Stomach (tissue), 9 donors: ENCODE results near the gene ASMTL. TPM values are rescaled to one million over a fixed set of nuclear protein-coding genes. Genes with fewer than 3 reads are reported as not detected.

Source experiments
- DNase-seq, 2 donors: peaks; one replicate each; pipeline versions ENCODE4 v3.0.0 to v3.0.0-alpha.2; 2013 to 2019
- H3K27ac ChIP-seq, 5 donors: fragments of 200-600 bp in 4 of 5; sonication (generic) in 4 of 5; one replicate each; pipeline ENCODE4 v1.5.1; 2013 to 2019; ENCODE audit warnings: mild to moderate bottlenecking in 1 of 5, moderate library complexity in 1 of 5
- H3K27me3 ChIP-seq, 3 donors: fragments of 200-600 bp; sonication (generic); one replicate each; pipeline ENCODE4 v1.5.1; 2017 to 2019; ENCODE audit warnings: mixed run types in 1 of 3
- H3K36me3 ChIP-seq, 4 donors: fragments of 200-600 bp; sonication (generic); 1 replicate in 3 of 4; 2 replicates in 1 of 4; pipeline ENCODE4 v1.5.1; 2016 to 2019
- H3K4me1 ChIP-seq, 4 donors: fragments of 200-600 bp; sonication (generic); one replicate each; pipeline ENCODE4 v1.5.1; 2016 to 2019
- H3K4me3 ChIP-seq, 4 donors: fragments of 200-600 bp; sonication (generic) in 3 of 4; one replicate each; pipeline ENCODE4 v1.5.1; 2016 to 2019; ENCODE audit warnings: mild to moderate bottlenecking in 1 of 4
- H3K9me3 ChIP-seq, 4 donors: fragments of 200-600 bp; sonication (generic); one replicate each; pipeline ENCODE4 v1.5.1; 2016 to 2019
- EP300 ChIP-seq: sonication (generic); formaldehyde crosslinking; IDR thresholded peaks from one replicate; pipeline ENCODE4 v1.6.1; 2017; ENCODE audit warnings: antibody characterized with exemption
- POLR2A ChIP-seq, 4 donors: fragments of 450-650 bp; IDR thresholded peaks; one replicate each; pipeline ENCODE4 v1.6.1; 2016; ENCODE audit warnings: antibody characterized with exemption in 4 of 4, control low read depth in 2 of 4, mild to moderate bottlenecking in 1 of 4, moderate library complexity in 1 of 4
- POLR2AphosphoS5 ChIP-seq, 3 donors: sonication (generic); formaldehyde crosslinking; IDR thresholded peaks; one replicate each; pipeline ENCODE4 v1.6.1; 2016; ENCODE audit warnings: antibody characterized with exemption in 3 of 3
- WGBS, 5 donors: extraction: QIAGEN DNeasy Blood & Tissue Kit in 3 of 5; methylation state at CpG; one replicate each; pipeline versions ENCODE4 v1.1.5 to v1.1.7; 2013 to 2018; 5-methylcytosine and 5-hydroxymethylcytosine counted together
- intact Hi-C: fragments of 100-400 bp; cut with DNase I; formaldehyde crosslinking; loops from one replicate; pipeline ENCODE4 v1.15.1; 2023; ENCODE audit warnings: low total_unique reads
- polyA plus RNA-seq, 3 donors: library from polyadenylated mRNA; stranded (reverse); fragments of 200-250 nt; gene quantifications; one replicate each; pipeline ENCODE4 v1.2.3, GENCODE V29; 2013
- total RNA-seq, 5 donors: library from RNA; depleted of rRNA; stranded (reverse); fragments of >200 nt; gene quantifications; one replicate each; pipeline versions ENCODE4 v1.1.0 to v1.2.3, GENCODE V29; 2014 to 2016
- TF ChIP-seq, protein P1 (sequence below), 7 experiments: fragments of 450-650 bp in 4 of 7; fragments of 200-600 bp in 3 of 7; sonication (generic) in 3 of 7; IDR thresholded peaks; one replicate each; pipeline ENCODE4 v1.5.1; 2016 to 2019; ENCODE audit warnings: antibody characterized with exemption in 7 of 7, control low read depth in 2 of 7, mild to moderate bottlenecking in 1 of 7
- donor health status: healthy with polysubstance abuse.
- donor health status: Bipolar disorder and iron deficiency.
- donor health status: healthy.

Gene ASMTL
- total and polyA plus RNA-seq, 8 donors = 5.8 to 45.8 (median 17.9) TPM

GRCh38 chrX:1488745-1489144 is 36.0 kb upstream of the ASMTL start:
- 88 to 100% (median 96%) methylated on average over 1 of the region's 1 CpG for WGBS, 5 donors

GRCh38 chrX:1488141-1488540 is 35.4 kb upstream of the ASMTL start:
- H3K4me3 ChIP-seq = no peak overlapping the region
- 45 to 84% (median 78%) methylated on average over 2 to 3 of the region's 3 CpGs for WGBS, 5 donors

More at GRCh38 chrX:1488745-1489144, 36.0 kb upstream of the ASMTL start:
- Histone ChIP-seq H3K27ac (no peak overlapping the region), H3K4me3 (no peak overlapping the region), H3K4me1 (peaks cover 0 to 4% (median 3%) of the 10 kb centered on the region in 4 donors), H3K36me3 (no peaks in the 10 kb centered on the region), H3K27me3 (peaks cover 0 to 13% (median 0%) of the 10 kb centered on the region in 3 donors), H3K9me3 (peaks cover 0 to 10% (median 6%) of the 10 kb centered on the region in 4 donors)
- no peak for DNase-seq
- intact Hi-C loops = no loop called here
- TF ChIP-seq, protein P1, sequence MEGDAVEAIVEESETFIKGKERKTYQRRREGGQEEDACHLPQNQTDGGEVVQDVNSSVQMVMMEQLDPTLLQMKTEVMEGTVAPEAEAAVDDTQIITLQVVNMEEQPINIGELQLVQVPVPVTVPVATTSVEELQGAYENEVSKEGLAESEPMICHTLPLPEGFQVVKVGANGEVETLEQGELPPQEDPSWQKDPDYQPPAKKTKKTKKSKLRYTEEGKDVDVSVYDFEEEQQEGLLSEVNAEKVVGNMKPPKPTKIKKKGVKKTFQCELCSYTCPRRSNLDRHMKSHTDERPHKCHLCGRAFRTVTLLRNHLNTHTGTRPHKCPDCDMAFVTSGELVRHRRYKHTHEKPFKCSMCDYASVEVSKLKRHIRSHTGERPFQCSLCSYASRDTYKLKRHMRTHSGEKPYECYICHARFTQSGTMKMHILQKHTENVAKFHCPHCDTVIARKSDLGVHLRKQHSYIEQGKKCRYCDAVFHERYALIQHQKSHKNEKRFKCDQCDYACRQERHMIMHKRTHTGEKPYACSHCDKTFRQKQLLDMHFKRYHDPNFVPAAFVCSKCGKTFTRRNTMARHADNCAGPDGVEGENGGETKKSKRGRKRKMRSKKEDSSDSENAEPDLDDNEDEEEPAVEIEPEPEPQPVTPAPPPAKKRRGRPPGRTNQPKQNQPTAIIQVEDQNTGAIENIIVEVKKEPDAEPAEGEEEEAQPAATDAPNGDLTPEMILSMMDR (IDR thresholded peaks at IDR 0.05) = no peak
- no peak for TF ChIP-seq POLR2AphosphoS5 (IDR thresholded peaks at IDR 0.05)
- no peak for TF ChIP-seq EP300
- TF ChIP-seq POLR2A (IDR thresholded peaks at IDR 0.05) = no peak

GRCh38 chrX:1487401-1487800 is 34.7 kb upstream of the ASMTL start:
- 77 to 84% (median 79%) methylated on average over 5 of the region's 5 CpGs for WGBS, 5 donors
- no peak for DNase-seq

More at GRCh38 chrX:1488141-1488540, 35.4 kb upstream of the ASMTL start:
- Histone ChIP-seq H3K4me1 (no peaks in the 10 kb centered on the region), H3K9me3 (peaks cover 0 to 10% (median 6%) of the 10 kb centered on the region in 4 donors), H3K36me3 (no peaks in the 10 kb centered on the region), H3K27me3 (peaks cover 0 to 13% (median 0%) of the 10 kb centered on the region in 3 donors), H3K27ac (no peak overlapping the region)
- no peak for DNase-seq
- TF ChIP-seq EP300 (no peak), POLR2AphosphoS5 (IDR thresholded peaks at IDR 0.05) (no peak), POLR2A (IDR thresholded peaks at IDR 0.05) (no peak)
- TF ChIP-seq, protein P1 (IDR thresholded peaks at IDR 0.05) = no peak
- intact Hi-C loops = no loop called here

DNA sequence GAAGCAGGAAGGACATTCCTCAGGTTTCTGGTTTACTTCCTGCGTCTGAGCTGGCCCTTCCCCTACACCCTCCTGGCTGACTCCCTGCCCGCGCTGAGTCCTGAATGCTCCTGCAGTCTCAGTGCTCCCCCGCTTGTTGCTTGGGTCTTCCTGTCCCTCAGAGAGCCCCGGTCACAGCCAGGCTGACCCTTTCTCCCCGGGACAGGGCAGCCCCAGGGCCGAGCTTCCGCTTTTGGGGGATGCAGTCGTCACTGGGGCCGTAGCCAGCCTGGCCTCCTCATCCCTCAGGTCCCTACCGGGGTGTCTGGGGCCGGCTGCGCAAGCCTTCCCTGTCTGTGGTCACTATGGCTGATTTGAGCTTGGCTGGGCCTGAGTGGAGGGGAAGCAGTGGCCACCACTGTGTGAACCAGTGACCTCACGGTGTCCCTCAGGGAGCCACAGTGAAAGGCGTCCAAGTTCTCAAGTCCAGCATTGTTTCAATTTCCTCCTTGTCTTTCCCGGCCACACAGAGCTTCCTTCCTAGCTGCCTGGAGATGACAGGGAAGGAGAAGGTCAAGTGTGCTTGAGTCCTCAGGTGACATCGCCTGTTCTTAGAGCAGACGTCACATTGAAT is 34.1 kb upstream of the ASMTL start:
- DNase-seq = peak in 1 of 2 donors; percentile 49
- peaks cover 0 to 5% (median 0%) of the 10 kb centered on the region in 4 donors for H3K4me1 ChIP-seq
- TF ChIP-seq POLR2AphosphoS5 (IDR thresholded peaks at IDR 0.05) = no peak
- TF ChIP-seq, protein P1 (IDR thresholded peaks at IDR 0.05) = no peak
- no peak for TF ChIP-seq POLR2A (IDR thresholded peaks at IDR 0.05)
- no peak for TF ChIP-seq EP300
- intact Hi-C loops = no loop called here
- H3K27ac ChIP-seq = peak overlapping the region in 4 of 5 donors; percentile 33 to 58 (median 50)
- H3K4me3 ChIP-seq = no peak overlapping the region
- peaks cover 0 to 4% (median 1%) of the 10 kb centered on the region in 4 donors for H3K9me3 ChIP-seq
- WGBS, 5 donors = 69 to 82% (median 72%) methylated on average over 16 to 18 of the region's 18 CpGs
- H3K36me3 ChIP-seq = no peaks in the 10 kb centered on the region
- peaks cover 0 to 13% (median 0%) of the 10 kb centered on the region in 3 donors for H3K27me3 ChIP-seq

More at GRCh38 chrX:1487401-1487800, 34.7 kb upstream of the ASMTL start:
- Histone ChIP-seq H3K9me3 (peaks cover 0 to 10% (median 4%) of the 10 kb centered on the region in 4 donors), H3K4me3 (no peak overlapping the region), H3K27me3 (peaks cover 0 to 13% (median 0%) of the 10 kb centered on the region in 3 donors), H3K27ac (no peak overlapping the region), H3K4me1 (no peaks in the 10 kb centered on the region), H3K36me3 (no peaks in the 10 kb centered on the region)
- intact Hi-C loops = no loop called here
- TF ChIP-seq, protein P1 (IDR thresholded peaks at IDR 0.05) = no peak
- TF ChIP-seq EP300 (no peak), POLR2A (IDR thresholded peaks at IDR 0.05) (no peak), POLR2AphosphoS5 (IDR thresholded peaks at IDR 0.05) (no peak)
